ENCODE measurements around the gene LRRC3.

LRRC3 gene

GRCh38 chr21:44479556-44480199, 24.4 kb downstream of the LRRC3 start:
- peak in 1 of 2 donors; percentile 20 for DNase-seq

GRCh38 chr21:44480200-44481053, 25.1 kb downstream of the LRRC3 start:
- no peak for DNase-seq

GRCh38 chr21:44482581-44483287, 27.4 kb downstream of the LRRC3 start:
- DNase-seq, result no peak

- DNase-seq, result no peak
These were observed 28.3 kb downstream of the LRRC3 start for GRCh38 chr21:44483288-44484237.

- no peak for DNase-seq
These were observed 29.4 kb downstream of the LRRC3 start for GRCh38 chr21:44484498-44485253.

- DNase-seq, result no peak
These were observed 30.0 kb downstream of the LRRC3 start for GRCh38 chr21:44485254-44485793.

GRCh38 chr21:44485796-44486195, 30.5 kb downstream of the LRRC3 start:
- no peak for DNase-seq

- no peak for DNase-seq
These were observed 31.0 kb downstream of the LRRC3 start for GRCh38 chr21:44486302-44486701.

- peak; percentile 41 to 61 for DNase-seq
These were observed 32.5 kb downstream of the LRRC3 start for GRCh38 chr21:44487831-44488230.

GRCh38 chr21:44489962-44490361, 34.7 kb downstream of the LRRC3 start:
- DNase-seq, result no peak

- no peak for DNase-seq
These were observed 35.1 kb downstream of the LRRC3 start for GRCh38 chr21:44490405-44490804.

GRCh38 chr21:44490816-44491215, 35.5 kb downstream of the LRRC3 start:
- DNase-seq, result no peak

- peak; percentile 39 to 53 for DNase-seq
These were observed 37.5 kb downstream of the LRRC3 start for GRCh38 chr21:44492567-44493385.

GRCh38 chr21:44494418-44494817, 39.1 kb downstream of the LRRC3 start:
- no peak for DNase-seq

- DNase-seq, result no peak
These were observed 39.6 kb downstream of the LRRC3 start for GRCh38 chr21:44494956-44495355.

- no peak for DNase-seq
These were observed 40.6 kb downstream of the LRRC3 start for GRCh38 chr21:44495611-44496563.

GRCh38 chr21:44496564-44497550, 41.5 kb downstream of the LRRC3 start:
- DNase-seq, result no peak

- DNase-seq, result peak in 1 of 2 donors; percentile 23
These were observed 42.4 kb downstream of the LRRC3 start for GRCh38 chr21:44497703-44498126.

Measured in inflammatory macrophage (primary cell).